GM12891 (cell line): Measurements from ENCODE around the gene GRIK1.

Experiments used
- PAX5 ChIP-seq: IDR thresholded peaks from 2 replicates; pipeline ENCODE4 v1.6.1; 2011; ENCODE audit warnings: low read length, moderate library complexity, mild to moderate bottlenecking; ENCODE audit not compliant: insufficient read depth, severe bottlenecking
- POLR2A ChIP-seq: IDR thresholded peaks from 2 replicates; pipeline ENCODE4 v1.6.1; 2011; ENCODE audit warnings: low read depth, low read length, control low read depth
- POLR2AphosphoS5 ChIP-seq: IDR thresholded peaks from 2 replicates; pipeline ENCODE4 v1.6.1; 2011; ENCODE audit warnings: low read depth, low read length, control low read depth
- POU2F2 ChIP-seq: IDR thresholded peaks from 2 replicates; pipeline ENCODE4 v1.6.1; 2011; ENCODE audit warnings: low read depth, mild to moderate bottlenecking, control low read depth, low read length, moderate library complexity
- SPI1 ChIP-seq: IDR thresholded peaks from 2 replicates; pipeline ENCODE4 v1.6.1; 2011; ENCODE audit warnings: low read depth, low read length, control low read depth
- TAF1 ChIP-seq: IDR thresholded peaks from 2 replicates; pipeline ENCODE4 v1.6.1; 2011; ENCODE audit warnings: low read depth, low read length, control low read depth

DNA sequence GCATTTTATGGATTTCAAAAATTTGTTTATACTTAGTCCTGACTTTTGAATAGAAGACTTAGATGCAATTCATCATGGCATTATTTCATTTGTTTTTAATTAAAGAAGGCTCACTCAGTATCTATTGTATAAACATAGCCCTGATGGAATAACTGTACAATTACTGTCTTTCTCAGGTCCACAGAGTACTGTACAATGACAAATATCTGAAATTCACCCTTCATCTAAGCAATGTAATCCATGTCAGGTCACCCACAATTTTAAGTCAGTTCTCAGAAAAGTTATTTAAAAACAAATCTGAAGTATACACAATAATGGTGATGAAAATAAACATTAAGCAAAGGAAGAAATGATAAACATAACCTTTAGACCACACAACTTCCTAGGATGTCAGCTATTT is 311.9 kb downstream of the GRIK1 start:
- TF ChIP-seq POLR2AphosphoS5 (no peak), TAF1 (no peak), POLR2A (no peak), SPI1 (no peak), POU2F2 (no peak), PAX5 (no peak)
